GM21367 (cell line): Measurements from ENCODE around the gene APPL2.
"Not testable (repeated sequence)": the region's sequence is repeated elsewhere in the genome, so short reads cannot be mapped to it uniquely, and the experiment has no call there.

Experiments
- ATAC-seq: cut with Tn5 transposase; IDR thresholded peaks from one replicate; pipeline ENCODE4 v1.9.1; 2021; ENCODE audit not compliant: unreplicated experiment

Gene APPL2

DNA sequence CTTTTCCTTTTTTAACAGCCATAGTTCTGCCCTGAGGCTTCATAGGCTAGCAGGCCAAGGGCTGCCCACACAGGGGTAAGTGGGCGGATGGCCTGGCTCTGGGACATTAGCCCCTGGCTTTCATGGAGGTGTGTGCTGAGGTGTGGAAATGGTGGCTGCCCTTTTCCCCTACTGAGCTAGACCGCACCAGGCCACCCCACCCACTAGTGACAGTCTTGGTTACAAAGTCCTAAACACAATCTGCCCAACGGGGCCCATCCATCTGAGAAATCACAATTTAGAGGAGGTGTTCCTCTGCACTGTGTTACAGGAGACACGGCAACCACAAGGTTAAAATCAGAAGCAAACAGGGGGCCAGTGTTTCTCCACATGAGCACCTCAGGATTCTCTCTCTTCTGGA is 35.6 kb downstream of the APPL2 start:
- no peak for ATAC-seq

- no peak for ATAC-seq
These were observed 37.0 kb downstream of the APPL2 start for GRCh38 chr12:105198961-105199360.

DNA sequence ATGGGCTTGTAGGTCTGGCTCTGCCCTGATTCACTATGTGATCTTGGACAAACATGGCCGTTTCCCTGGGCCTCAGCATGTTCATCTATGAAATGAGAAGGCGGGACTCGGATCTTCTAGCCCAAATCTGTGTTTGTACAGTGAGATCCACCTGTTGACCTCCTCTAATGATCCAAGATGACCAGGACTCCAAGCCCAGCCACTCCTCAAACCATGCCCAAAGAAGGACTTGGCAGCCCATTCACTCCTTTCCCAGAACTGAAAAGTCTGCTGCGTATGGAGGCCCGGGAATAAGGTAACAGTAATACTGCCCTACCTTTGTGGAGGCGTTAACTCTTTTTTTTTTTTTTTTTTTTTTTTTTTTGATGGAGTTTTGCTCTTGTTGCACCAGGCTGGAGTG is 39.9 kb downstream of the APPL2 start:
- ATAC-seq, result no peak

DNA sequence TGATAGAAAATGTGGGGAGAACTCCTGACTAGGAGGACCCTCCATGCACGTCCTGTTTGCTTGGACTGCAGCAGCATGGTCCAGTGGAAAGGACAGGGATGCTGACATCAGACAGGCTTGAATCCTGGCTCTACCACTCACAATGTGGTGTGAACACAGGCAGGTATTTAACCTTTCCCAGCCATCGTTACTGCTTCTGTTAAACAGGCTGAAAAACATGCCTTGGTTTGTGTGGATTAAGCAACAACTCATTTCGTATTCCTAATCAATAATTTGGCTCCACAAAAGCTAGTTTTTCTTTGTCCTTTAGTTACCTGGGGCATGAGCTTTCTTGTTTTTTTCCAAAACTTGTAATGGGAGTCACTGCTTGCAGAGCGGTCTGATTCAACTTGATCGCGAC is 41.0 kb downstream of the APPL2 start:
- no peak for ATAC-seq

GRCh38 chr12:105192624-105193225 is 43.2 kb downstream of the APPL2 start:
- no peak for ATAC-seq

GRCh38 chr12:105190530-105190929 is 45.4 kb downstream of the APPL2 start:
- ATAC-seq, result no peak

- ATAC-seq, result no peak
These were observed 46.7 kb downstream of the APPL2 start for GRCh38 chr12:105189293-105189692.

DNA sequence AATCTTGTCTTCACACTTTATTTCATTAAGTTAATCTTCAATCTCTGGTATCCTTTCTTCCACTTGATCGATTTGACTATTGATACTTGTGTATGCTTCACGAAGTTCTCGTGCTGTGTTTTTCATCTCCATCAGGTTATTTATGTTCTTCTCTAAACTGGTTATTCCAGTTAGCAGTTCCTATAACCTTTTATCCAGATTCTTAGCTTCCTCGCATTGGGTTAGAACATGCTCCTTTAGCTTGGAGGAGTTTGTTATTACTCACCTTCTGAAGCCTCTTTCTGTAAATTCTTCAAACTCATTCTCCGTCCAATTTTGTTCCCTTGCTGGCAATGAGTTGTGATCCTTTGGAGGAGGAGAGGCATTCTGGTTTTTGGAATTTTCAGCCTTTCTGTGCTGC is 52.0 kb downstream of the APPL2 start:
- not testable (repeated sequence) for ATAC-seq

GRCh38 chr12:105183406-105183805 is 52.6 kb downstream of the APPL2 start:
- not testable (repeated sequence) for ATAC-seq

DNA sequence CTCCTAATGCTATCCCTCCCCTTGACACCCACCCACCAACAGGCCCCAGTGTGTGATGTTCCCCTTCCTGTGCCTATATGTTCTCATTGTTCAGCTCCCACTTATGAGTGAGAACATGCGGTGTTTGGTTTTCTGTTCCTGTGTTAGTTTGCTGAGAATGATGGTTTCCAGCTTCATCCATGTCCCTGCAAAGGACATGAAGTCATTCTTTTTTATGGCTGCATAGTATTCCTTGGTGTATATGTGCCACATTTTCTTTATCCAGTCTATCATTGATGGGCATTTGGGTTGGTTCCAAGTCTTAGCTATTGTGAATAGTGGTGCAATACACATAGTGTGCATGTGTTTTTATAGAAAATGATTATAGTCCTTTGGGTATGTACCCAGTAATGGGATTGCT is 56.9 kb downstream of the APPL2 start:
- not testable (repeated sequence) for ATAC-seq

DNA sequence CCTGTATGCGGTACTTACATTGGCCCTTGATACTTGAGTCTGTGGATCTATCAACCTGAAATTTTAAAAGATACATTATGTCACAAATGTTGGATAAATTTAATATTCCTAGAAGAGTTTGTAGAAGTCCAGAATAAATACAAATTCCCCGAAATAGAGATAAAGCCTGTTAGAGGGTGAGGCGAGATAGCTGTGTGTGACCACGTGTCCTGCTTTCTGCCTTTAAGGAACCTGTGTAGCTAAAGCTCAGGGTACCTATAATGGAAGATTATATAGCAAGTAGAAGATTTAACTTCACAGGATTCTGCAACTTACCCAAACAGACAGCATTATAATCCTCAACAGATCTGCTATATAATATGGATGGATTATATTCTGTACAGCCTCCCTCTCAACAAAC is 58.8 kb downstream of the APPL2 start:
- no peak for ATAC-seq

- ATAC-seq, result no peak
These were observed 60.5 kb downstream of the APPL2 start for GRCh38 chr12:105175397-105175990.

GRCh38 chr12:105171691-105172436 is 64.1 kb downstream of the APPL2 start:
- no peak for ATAC-seq

GRCh38 chr12:105170139-105170538 is 65.8 kb downstream of the APPL2 start:
- ATAC-seq, result no peak

GRCh38 chr12:105168006-105168405 is 68.0 kb downstream of the APPL2 start:
- ATAC-seq, result no peak

GRCh38 chr12:105167346-105167745 is 68.6 kb downstream of the APPL2 start:
- no peak for ATAC-seq

DNA sequence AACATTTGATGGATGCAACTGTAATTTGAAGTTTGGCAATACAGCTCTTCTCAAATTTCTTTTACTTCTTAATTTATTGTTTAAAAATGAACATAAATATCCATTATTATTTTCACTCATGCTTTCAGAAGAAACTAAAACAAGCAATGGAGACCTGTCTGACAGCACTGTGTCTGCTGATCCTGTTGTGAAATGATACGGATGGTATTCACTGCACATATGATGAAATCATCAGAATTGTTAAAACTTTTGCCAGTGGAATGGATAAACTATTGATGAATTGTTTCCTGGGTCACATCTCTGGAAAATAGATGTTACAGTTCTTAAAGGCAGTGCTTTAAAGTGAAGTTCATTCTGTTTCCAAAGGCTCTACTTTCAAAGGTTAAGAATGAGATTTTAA is 69.2 kb downstream of the APPL2 start:
- no peak for ATAC-seq

- ATAC-seq, result no peak
These were observed 71.9 kb downstream of the APPL2 start for GRCh38 chr12:105164068-105164467.

GRCh38 chr12:105162174-105162573 is 73.8 kb downstream of the APPL2 start:
- ATAC-seq, result no peak

GRCh38 chr12:105158876-105159275 is 77.1 kb downstream of the APPL2 start:
- no peak for ATAC-seq

DNA sequence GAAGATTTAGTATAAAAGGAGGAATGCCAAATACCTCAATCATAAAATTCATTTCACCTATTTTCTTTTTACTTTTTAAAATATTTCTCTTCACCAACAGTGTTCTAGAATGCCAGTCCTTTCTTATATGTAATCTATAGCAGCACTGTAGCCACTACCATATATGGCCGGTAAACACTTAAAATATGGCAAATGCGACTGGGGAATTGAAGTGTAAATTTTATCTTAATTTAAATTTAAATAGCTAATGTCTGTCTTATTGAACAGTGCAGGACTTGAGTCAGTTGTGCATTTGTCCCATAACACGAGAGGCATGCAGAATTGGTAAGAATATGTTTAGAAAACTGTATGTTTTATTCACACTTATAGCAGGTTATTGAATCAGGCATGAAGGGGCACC is 78.4 kb downstream of the APPL2 start:
- ATAC-seq, result no peak

DNA sequence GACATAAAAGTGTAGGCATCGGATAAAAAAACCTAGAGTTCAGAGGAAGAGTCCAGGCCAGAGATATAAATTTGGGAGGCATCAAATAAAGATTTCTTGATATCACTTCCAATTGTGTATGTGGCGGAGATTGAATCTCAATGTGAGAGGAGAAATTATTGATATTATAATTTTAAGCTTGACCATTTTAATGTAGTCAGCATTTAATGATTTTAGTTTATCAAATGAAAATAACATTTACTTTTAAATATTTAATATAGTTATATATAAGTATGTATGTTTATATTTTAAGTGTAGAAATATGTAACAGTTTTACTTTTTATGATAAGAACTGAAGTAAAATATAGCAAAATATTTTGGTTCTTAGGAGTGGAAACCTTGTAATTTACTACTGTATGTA is 79.7 kb downstream of the APPL2 start:
- no peak for ATAC-seq
